SJSA1 (cell line): Measurements from ENCODE around the gene AP4E1. TPM values are rescaled to one million over a fixed set of nuclear protein-coding genes. Genes with fewer than 3 reads are reported as not detected.

ENCODE experiments used
- total RNA-seq: library from RNA; depleted of rRNA; stranded (reverse); fragments of >200 nt; shearing (Covaris generic); gene quantifications from 2 replicates; pipeline ENCODE4 v1.2.3, GENCODE V29; 2014; rRNA removed

AP4E1 gene
- total RNA-seq, 1 experiment from 2014 or later: 20.3 TPM

Other genes with a start within 250 kb of the AP4E1 start
- gene TRPM7, start 221.9 kb upstream of the AP4E1 start, total RNA-seq: 30.8 and 49.2 TPM in 2 replicates
- 179 and 284 TPM in 2 replicates for gene SPPL2A, start 143.0 kb upstream of the AP4E1 start, total RNA-seq
- 0.13 TPM in 1 of 2 replicates, not detected in the other for gene TNFAIP8L3, start 186.2 kb downstream of the AP4E1 start, total RNA-seq